IMR-90 (cell line): ENCODE data around the gene SLCO3A1. TPM values are rescaled to one million over a fixed set of nuclear protein-coding genes. Genes with fewer than 3 reads are reported as not detected.

Source experiments
- ATAC-seq: fragments of 200-7000 bp; cut with Tn5 transposase; 2 replicates; pipeline ENCODE4 v1.9.1; 2020; ENCODE audit warnings: low read depth, mild to moderate bottlenecking, moderate library complexity
- BruUV-seq: library from RNA; stranded (reverse); fragments of 400-500 nt; replicated peaks from 2 replicates; lab custom pipeline; 2021; lab: Mats Ljungman, UMichigan
- CTCF ChIA-PET: fragments of 300-600 bp; formaldehyde crosslinking; extraction: SDS; loops from one replicate; lab custom pipeline; 2021; ENCODE audit warnings: antibody characterized with exemption; lab: Yijun Ruan, JAX
- POLR2A ChIA-PET: fragments of 300-600 bp; sonication (Branson Sonifier 250); formaldehyde crosslinking; loops from one replicate; lab custom pipeline; 2022; ENCODE audit warnings: antibody characterized with exemption; ENCODE audit not compliant: unreplicated experiment; lab: Charles Lee
- DNase-seq: peaks from one replicate; pipeline ENCODE4 v3.0.0; 2013
- H2AFZ ChIP-seq: replicated peaks from 2 replicates; pipeline ENCODE3; 2013; ENCODE audit warnings: low read length, mild to moderate bottlenecking; ENCODE audit not compliant: poor library complexity
- H2AK5ac ChIP-seq: 2 replicates; pipeline ENCODE4 v1.6.1; 2013; ENCODE audit warnings: low read depth, low read length, inconsistent platforms
- H2AK9ac ChIP-seq: replicated peaks from 2 replicates; pipeline ENCODE3; 2013; ENCODE audit warnings: mild to moderate bottlenecking, low read depth, low read length, moderate library complexity; ENCODE audit not compliant: poor library complexity
- H2BK120ac ChIP-seq: 2 replicates; pipeline ENCODE4 v1.6.1; 2013; ENCODE audit warnings: low read depth, low read length, inconsistent platforms
- H2BK15ac ChIP-seq: 3 replicates; pipeline ENCODE4 v1.6.1; 2013; ENCODE audit warnings: low read depth, low read length, inconsistent platforms
- H2BK20ac ChIP-seq: 2 replicates; pipeline ENCODE4 v1.6.1; 2013; ENCODE audit warnings: low read depth, mild to moderate bottlenecking, inconsistent platforms, low read length, moderate library complexity
- H2BK5ac ChIP-seq: 2 replicates; pipeline ENCODE4 v1.6.1; 2013; ENCODE audit warnings: mild to moderate bottlenecking, low read depth, low read length, inconsistent platforms; ENCODE audit not compliant: poor library complexity, severe bottlenecking
- H3K14ac ChIP-seq: replicated peaks from 2 replicates; pipeline ENCODE4 v1.6.1; 2013; ENCODE audit warnings: low read depth, low read length, inconsistent platforms
- H3K18ac ChIP-seq: 2 replicates; pipeline ENCODE4 v1.6.1; 2013; ENCODE audit warnings: low read depth, low read length, control low read depth
- H3K23ac ChIP-seq: 2 replicates; pipeline ENCODE4 v1.6.1; 2013; ENCODE audit warnings: low read depth, low read length, inconsistent platforms
- H3K27ac ChIP-seq: 2 replicates; pipeline ENCODE4 v1.5.1; 2013; ENCODE audit warnings: mild to moderate bottlenecking, control low read depth, low read length; ENCODE audit not compliant: insufficient read depth
- H3K27me3 ChIP-seq: 2 replicates; pipeline ENCODE4 v1.6.1; 2013; ENCODE audit warnings: low read length; ENCODE audit not compliant: control insufficient read depth, insufficient read depth
- H3K36me3 ChIP-seq: 2 replicates; pipeline ENCODE4 v1.6.1; 2013; ENCODE audit warnings: low read length, mixed read lengths; ENCODE audit not compliant: control insufficient read depth, insufficient read depth
- H3K4ac ChIP-seq: 2 replicates; pipeline ENCODE4 v1.6.1; 2013; ENCODE audit warnings: low read depth, low read length, inconsistent platforms
- H3K4me1 ChIP-seq: 2 replicates; pipeline ENCODE4 v1.6.1; 2013; ENCODE audit warnings: low read length, mixed read lengths; ENCODE audit not compliant: control insufficient read depth, insufficient read depth
- H3K4me2 ChIP-seq: 2 replicates; pipeline ENCODE4 v1.6.1; 2013; ENCODE audit warnings: low read depth, mild to moderate bottlenecking, control low read depth, low read length, moderate library complexity
- H3K4me3 ChIP-seq: 2 replicates; pipeline ENCODE4 v1.5.1; 2013; ENCODE audit warnings: low read depth, mild to moderate bottlenecking, control low read depth, low read length, moderate library complexity; ENCODE audit not compliant: insufficient read depth
- H3K56ac ChIP-seq: 2 replicates; pipeline ENCODE4 v1.6.1; 2013; ENCODE audit warnings: low read length, inconsistent platforms; ENCODE audit not compliant: insufficient read depth; ENCODE audit errors: extremely low read depth
- H3K79me1 ChIP-seq, 2 experiments: 2 replicates each; pipeline ENCODE4 v1.6.1; 2013; ENCODE audit warnings: low read length in 2 of 2, inconsistent platforms in 1 of 2, low read depth in 1 of 2
- H3K9ac ChIP-seq: 2 replicates; pipeline ENCODE4 v1.6.1; 2013; ENCODE audit warnings: low read depth, low read length, control low read depth
- H3K9me1 ChIP-seq: 2 replicates; pipeline ENCODE4 v1.6.1; 2013; ENCODE audit warnings: low read length, inconsistent platforms; ENCODE audit not compliant: insufficient read depth
- H3K9me3 ChIP-seq: 2 replicates; pipeline ENCODE4 v1.6.1; 2013; ENCODE audit warnings: low read length; ENCODE audit not compliant: control insufficient read depth, insufficient read depth
- H4K20me1 ChIP-seq: 2 replicates; pipeline ENCODE4 v1.6.1; 2013; ENCODE audit warnings: low read length, inconsistent platforms; ENCODE audit not compliant: insufficient read depth
- H4K5ac ChIP-seq: 2 replicates; pipeline ENCODE4 v1.6.1; 2013; ENCODE audit warnings: mild to moderate bottlenecking, low read depth, low read length, control low read depth
- H4K8ac ChIP-seq, 2 experiments: 2 replicates each; pipeline ENCODE4 v1.6.1; 2013; ENCODE audit warnings: low read depth in 2 of 2, low read length in 2 of 2, control low read depth in 1 of 2, inconsistent platforms in 1 of 2
- H4K91ac ChIP-seq: 2 replicates; pipeline ENCODE4 v1.6.1; 2013; ENCODE audit warnings: low read depth, low read length, inconsistent platforms; ENCODE audit not compliant: insufficient read depth
- BHLHE40 ChIP-seq: fragments of 150-350 bp; IDR thresholded peaks from 2 replicates; pipeline ENCODE4 v1.6.1; 2016; ENCODE audit warnings: mild to moderate bottlenecking, low read depth, low read length
- CEBPB ChIP-seq: IDR thresholded peaks from 2 replicates; pipeline ENCODE4 v1.6.1; 2012; ENCODE audit warnings: low read depth, low read length, improper control_type of control experiment
- CTCF ChIP-seq: conservative IDR thresholded peaks from 2 replicates; pipeline ENCODE4 v1.5.1; 2012; ENCODE audit warnings: mild to moderate bottlenecking, low read depth, low read length, improper control_type of control experiment
- MAFK ChIP-seq: IDR thresholded peaks from 2 replicates; pipeline ENCODE4 v1.6.1; 2012; ENCODE audit warnings: low read depth, low read length, improper control_type of control experiment
- MAZ ChIP-seq: IDR thresholded peaks from 2 replicates; pipeline ENCODE4 v1.6.1; 2012; ENCODE audit warnings: low read depth, mild to moderate bottlenecking, low read length, improper control_type of control experiment, moderate library complexity, borderline replicate concordance
- POLR2A ChIP-seq: IDR thresholded peaks from 2 replicates; pipeline ENCODE4 v1.6.1; 2012; ENCODE audit warnings: mild to moderate bottlenecking, low read depth, low read length
- RAD21 ChIP-seq: IDR thresholded peaks from 2 replicates; pipeline ENCODE4 v1.6.1; 2012; ENCODE audit warnings: low read length, improper control_type of control experiment
- RCOR1 ChIP-seq: IDR thresholded peaks from 2 replicates; pipeline ENCODE4 v1.6.1; 2012; ENCODE audit warnings: mild to moderate bottlenecking, low read length, improper control_type of control experiment; ENCODE audit not compliant: insufficient replicate concordance
- RFX5 ChIP-seq: IDR thresholded peaks from 2 replicates; pipeline ENCODE4 v1.8.0; 2012; ENCODE audit warnings: low read depth, mild to moderate bottlenecking, low read length, moderate library complexity
- SMC3 ChIP-seq: fragments of 150-350 bp; IDR thresholded peaks from 2 replicates; pipeline ENCODE4 v1.6.1; 2016; ENCODE audit warnings: low read depth, mild to moderate bottlenecking, antibody characterized with exemption, low read length, moderate library complexity
- WGBS, 2 experiments: methylation state at CpG; one replicate each; pipeline versions ENCODE4 v1.1.5 to v1.1.7; 2013; ENCODE audit warnings: missing lambda C conversion rate in 2 of 2; ENCODE audit not compliant: insufficient read length in 1 of 2; ENCODE audit errors: extremely low coverage in 2 of 2; 5-methylcytosine and 5-hydroxymethylcytosine counted together
- dilution Hi-C: fragments of 300-500 bp; cut with HindIII; formaldehyde crosslinking; loops from one replicate; pipeline ENCODE4 v1.14.3; 2018; ENCODE audit warnings: low sequenced_read_pairs; ENCODE audit not compliant: unreplicated experiment
- in situ Hi-C: fragments of 300-500 bp; cut with MboI; formaldehyde crosslinking; loops from 3 replicates; pipeline ENCODE4 v1.14.3; 2019; ENCODE audit warnings: low sequenced_read_pairs, inconsistent platforms, mixed read lengths
- intact Hi-C: fragments of 100-400 bp; cut with micrococcal nuclease; formaldehyde crosslinking; loops from 2 replicates; pipeline ENCODE4 v1.10.0; 2022
- polyA plus RNA-seq, 3 experiments: library from polyadenylated mRNA; depleted of rRNA; stranded (reverse); fragments of >200 nt; gene quantifications; 2 replicates each; pipeline ENCODE4 v1.2.3, GENCODE V29; 2012; ENCODE audit warnings: low replicate concordance in 1 of 3
- total RNA-seq: library from RNA; depleted of rRNA; stranded (reverse); fragments of >200 nt; gene quantifications from 2 replicates; pipeline ENCODE4 v1.2.3, GENCODE V29; 2012

The SLCO3A1 gene
- total and polyA plus RNA-seq, 2 of the 4 experiments (the other 2 are of a cell fraction): 4.7 to 8.1 TPM

- intact Hi-C loops: no loop called here
- Histone ChIP-seq H3K14ac (no peak overlapping the region), H4K91ac (no peak overlapping the region), H2BK120ac (no peak overlapping the region), H2BK20ac (no peak overlapping the region), H3K4me3 (no peak overlapping the region), H3K79me1 (no peaks in the 10 kb centered on the region), H3K56ac (no peak overlapping the region), H3K36me3 (no peaks in the 10 kb centered on the region), H3K4me1 (peaks cover 2% of the 10 kb centered on the region; the same call in 1 of the 2 replicates), H3K27ac (no peak overlapping the region), H2BK5ac (no peak overlapping the region), H3K9me3 (no peaks in the 10 kb centered on the region), H3K23ac (no peak overlapping the region), H3K27me3 (no peaks in the 10 kb centered on the region), H2AK9ac (no peak overlapping the region), H3K9ac (no peak overlapping the region), H3K18ac (no peak overlapping the region), H3K9me1 (no peaks in the 10 kb centered on the region), H2AK5ac (no peak overlapping the region), H4K8ac (no peak overlapping the region), H3K4me2 (no peak overlapping the region), H4K5ac (no peak overlapping the region), H2AFZ (no peak overlapping the region), H2BK15ac (no peak overlapping the region), H3K4ac (no peak overlapping the region), H4K20me1 (no peaks in the 10 kb centered on the region)
- ChIA-PET POLR2A (no interaction called here), CTCF (no interaction called here)
- TF ChIP-seq RCOR1: no peak
- no peak for TF ChIP-seq POLR2A
- TF ChIP-seq CEBPB: no peak
- TF ChIP-seq RFX5: no peak
- TF ChIP-seq MAZ: no peak
- TF ChIP-seq MAFK: no peak
- no peak for TF ChIP-seq CTCF
- no peak for TF ChIP-seq BHLHE40
- no peak for TF ChIP-seq SMC3
- no peak for TF ChIP-seq RAD21
- dilution Hi-C loops: no loop called here
- in situ Hi-C loops: no loop called here
- WGBS, 2 experiments: 93% methylated on average over 3 of the region's 17 CpGs; no CpG with 5 or more reads in 1 of the 2 experiments
- ATAC-seq: no peak
- BruUV-seq: no TSS peak
- DNase-seq: no peak
Observed at GRCh38 chr15:92162657-92163056, 309.1 kb downstream of the SLCO3A1 start.
